T-helper 2 cell treated with Interferon-gamma antibody and Interleukin-4, amounts not matched to agents 100 ng/mL and 5 ng/mL, for 36 hours (primary cell): ENCODE data around the gene CRABP1. TPM values are rescaled to one million over a fixed set of nuclear protein-coding genes. Genes with fewer than 3 reads are reported as not detected.

Experiments
- intact Hi-C: fragments of 100-400 bp; cut with micrococcal nuclease; formaldehyde crosslinking; loops from one replicate; pipeline ENCODE4 v1.15.1; 2023
- total RNA-seq: library from RNA; stranded (reverse); gene quantifications from 2 replicates; pipeline ENCODE4 v1.2.3, GENCODE V29; 2022

CRABP1 gene
- total RNA-seq, 1 donor from 2014 or later, result 0.52 TPM

DNA sequence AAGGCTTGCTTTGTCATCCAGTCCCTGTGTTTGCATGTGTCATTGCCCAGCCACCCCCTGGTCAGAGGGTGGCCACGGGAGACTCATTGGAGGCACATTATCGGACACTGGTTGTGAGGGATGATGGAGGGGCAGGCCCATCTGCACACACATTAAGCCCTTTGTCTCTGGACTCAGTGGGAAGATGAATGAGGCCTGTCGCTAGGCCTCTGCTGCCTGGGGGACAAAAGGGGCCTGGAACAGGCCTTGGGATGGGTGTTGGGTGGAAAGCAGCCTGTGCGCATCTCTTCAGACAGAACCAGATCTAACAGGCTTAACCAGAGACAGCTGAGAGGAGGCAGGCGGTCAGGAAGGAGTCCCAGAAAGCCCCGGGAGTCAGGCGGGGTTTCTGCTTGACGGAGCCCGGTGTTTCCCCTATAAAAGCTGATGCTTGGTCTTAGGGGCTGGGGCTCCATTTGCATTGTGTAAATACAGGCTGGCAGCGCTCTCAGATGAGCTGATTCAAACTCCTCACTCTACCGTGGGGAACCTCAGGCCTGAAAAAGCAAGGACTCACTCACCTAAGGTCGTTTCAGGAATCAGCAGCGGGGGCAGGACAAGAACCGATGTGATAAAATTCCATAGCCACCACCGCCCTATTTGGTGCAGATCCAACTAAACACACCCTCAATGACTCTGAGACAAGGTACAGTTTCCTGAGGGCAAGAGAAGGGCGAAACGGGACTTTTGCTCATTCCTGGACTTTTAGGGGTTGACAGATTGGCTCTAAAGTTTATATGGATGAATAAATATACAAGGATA, 23.7 kb upstream of the CRABP1 start:
- intact Hi-C loops, result no loop called here

GRCh38 chr15:78317145-78317836, 22.9 kb upstream of the CRABP1 start:
- intact Hi-C loops, result no loop called here

- intact Hi-C loops, result no loop called here
These were observed 20.6 kb upstream of the CRABP1 start for GRCh38 chr15:78319588-78319987.

DNA sequence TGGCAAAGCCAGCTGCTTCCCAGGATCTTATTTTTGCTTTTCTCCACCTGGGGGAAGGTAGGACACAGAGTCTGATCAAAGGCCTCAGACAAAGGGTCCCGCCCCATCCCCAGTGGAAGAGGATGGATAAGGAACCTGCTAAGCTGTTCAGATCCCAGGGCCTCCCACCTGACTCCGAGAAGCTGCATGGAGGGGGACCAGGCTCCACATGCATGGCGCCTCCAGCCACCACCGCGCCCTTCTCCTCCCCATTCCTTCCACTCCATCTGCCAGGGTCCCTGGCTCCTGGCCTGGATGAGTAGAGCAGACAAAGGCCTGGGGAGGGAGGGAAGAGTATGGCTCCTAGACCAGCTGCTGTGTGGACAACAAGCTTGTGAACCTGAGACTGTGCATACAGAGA, 20.0 kb upstream of the CRABP1 start:
- intact Hi-C loops, result no loop called here

GRCh38 chr15:78321041-78321570, 19.0 kb upstream of the CRABP1 start:
- intact Hi-C loops, result no loop called here

GRCh38 chr15:78321786-78322185, 18.4 kb upstream of the CRABP1 start:
- intact Hi-C loops, result no loop called here

DNA sequence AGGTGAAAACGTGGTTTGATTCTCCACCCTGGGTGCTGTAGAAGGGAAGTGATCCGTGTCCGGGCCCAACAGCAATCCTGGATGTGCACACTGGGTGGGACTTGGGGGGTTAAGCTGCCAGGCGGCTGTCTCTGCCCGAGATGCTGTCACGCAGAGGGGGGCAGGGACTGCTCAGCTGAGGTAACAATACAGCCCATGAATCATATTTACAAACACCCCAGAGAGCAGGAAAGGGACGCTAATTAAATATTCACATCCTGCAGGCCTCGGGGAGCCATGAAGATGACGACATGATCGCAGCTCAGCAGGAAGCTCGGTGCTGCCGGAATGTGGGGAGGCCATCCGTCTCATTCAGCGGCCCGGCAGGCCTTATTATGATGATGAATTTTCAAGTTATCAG, 17.9 kb upstream of the CRABP1 start:
- intact Hi-C loops, result no loop called here

GRCh38 chr15:78322724-78323521, 17.2 kb upstream of the CRABP1 start:
- intact Hi-C loops, result no loop called here

- intact Hi-C loops, result no loop called here
These were observed 16.5 kb upstream of the CRABP1 start for GRCh38 chr15:78323693-78324092.

DNA sequence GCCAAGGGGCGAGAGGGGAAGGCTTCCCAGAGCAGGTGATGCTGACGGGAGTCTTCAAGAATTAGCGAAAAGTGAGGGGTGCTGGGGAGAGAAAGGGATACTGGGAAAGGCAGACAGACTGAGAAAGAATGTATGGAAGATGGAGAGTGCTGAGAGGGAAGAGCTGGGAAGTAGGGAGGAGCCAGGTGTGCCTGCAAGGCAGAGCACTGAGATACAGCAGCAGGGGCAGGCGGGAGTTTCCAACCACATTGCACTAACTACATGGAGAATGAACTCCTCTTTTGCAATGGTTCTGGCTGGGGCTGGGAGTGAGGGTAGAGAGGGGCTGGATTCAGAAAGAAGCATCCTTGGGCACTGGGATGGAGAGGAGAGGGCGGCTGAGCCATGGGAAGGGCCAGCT, 16.0 kb upstream of the CRABP1 start:
- intact Hi-C loops, result no loop called here

DNA sequence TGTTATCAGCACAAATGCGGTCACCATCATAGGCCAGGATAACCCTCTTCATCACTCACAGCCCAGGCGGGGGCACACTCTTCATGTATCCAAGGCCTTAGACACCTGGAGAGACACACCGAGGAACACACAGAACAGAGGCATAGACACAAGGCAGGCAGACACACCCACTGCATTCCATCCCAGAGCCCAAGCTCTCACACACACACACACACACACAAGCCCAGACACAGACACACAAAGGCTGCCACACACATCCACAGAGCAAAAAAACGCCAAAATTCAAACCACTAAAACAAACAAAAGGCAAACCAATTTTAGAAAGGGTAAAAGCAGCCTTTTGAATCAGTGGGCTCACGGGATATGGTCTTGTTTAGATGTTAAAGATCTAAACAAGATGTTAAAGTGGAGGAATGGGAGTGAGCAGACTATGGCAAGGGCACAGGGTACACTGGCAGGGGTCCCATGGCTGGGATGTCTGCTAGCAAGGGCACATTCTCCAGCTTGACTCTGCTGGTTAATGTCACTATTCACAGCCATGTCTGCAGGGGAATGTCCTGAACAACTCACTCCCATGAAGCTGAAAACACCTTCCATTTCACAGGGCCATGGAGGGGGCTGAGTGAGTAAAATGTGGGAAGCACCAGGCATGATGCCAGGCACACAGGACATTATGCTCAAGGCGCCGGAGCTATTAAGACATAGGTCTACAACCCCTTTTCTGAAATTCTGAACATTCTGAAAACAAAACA, 14.9 kb upstream of the CRABP1 start:
- intact Hi-C loops, result no loop called here

- intact Hi-C loops, result no loop called here
These were observed 12.7 kb upstream of the CRABP1 start for GRCh38 chr15:78327466-78327865.

DNA sequence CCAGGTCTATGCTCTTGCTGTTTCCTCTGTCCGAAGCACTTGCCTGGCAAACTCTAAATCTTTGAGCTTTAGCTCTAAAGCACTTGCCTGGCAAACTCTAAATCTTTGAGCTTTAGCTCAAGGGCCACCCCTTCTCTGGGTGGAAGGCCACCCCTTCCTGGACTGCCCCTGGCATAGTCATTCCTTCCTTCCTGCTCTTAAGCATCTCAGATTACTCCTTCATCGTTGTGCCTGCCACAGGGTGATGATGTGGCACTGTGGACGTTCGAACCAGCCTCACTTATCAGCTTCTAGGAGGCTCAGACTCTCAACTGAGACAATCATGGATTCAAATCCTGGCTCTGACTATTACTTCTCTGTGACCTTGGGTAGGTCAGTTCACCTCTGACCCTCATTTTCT, 10.5 kb upstream of the CRABP1 start:
- intact Hi-C loops, result no loop called here

DNA sequence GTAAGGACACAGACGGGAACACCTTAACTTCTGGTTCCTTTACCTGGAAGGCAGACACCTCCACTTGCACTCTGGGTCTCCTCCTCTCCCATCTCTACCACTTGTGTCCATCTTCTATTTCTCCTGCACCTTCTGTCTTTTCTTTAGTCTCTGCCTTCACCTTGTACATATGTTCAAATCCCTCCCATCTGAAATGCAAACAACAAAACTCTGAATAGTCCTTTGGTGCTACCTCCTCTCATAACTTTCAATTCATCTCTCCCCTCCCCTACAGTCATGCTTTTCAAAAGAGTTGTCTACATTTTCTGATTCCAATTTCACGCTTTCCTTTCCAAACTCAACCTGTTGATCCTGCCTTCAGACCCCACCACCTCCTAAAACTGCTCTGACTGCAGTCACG, 5.3 kb upstream of the CRABP1 start:
- intact Hi-C loops, result no loop called here

GRCh38 chr15:78335985-78336384, 4.2 kb upstream of the CRABP1 start:
- intact Hi-C loops, result no loop called here

- intact Hi-C loops, result no loop called here
These were observed 1.4 kb upstream of the CRABP1 start for GRCh38 chr15:78338781-78339180.

DNA sequence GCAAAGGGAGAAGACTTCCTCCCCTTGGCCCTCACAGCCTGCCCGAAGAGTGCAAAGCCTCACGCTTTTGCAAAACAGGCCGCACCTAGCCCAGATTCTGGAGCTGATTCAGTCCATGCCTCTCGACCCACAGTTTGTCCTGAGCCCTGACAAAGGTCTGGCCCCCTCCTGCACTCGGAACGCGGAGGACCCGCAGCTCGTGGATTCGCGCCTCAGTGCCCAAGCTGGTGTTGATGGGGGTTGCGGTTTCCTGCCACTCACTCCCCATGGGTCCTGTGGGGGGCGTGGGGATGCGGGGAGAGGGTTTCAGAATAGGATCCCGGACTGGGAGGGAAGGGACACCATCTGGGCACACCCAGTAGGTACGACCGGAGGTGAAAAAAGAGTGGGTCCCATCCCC, 594 bp upstream of the CRABP1 start:
- intact Hi-C loops, result no loop called here

DNA sequence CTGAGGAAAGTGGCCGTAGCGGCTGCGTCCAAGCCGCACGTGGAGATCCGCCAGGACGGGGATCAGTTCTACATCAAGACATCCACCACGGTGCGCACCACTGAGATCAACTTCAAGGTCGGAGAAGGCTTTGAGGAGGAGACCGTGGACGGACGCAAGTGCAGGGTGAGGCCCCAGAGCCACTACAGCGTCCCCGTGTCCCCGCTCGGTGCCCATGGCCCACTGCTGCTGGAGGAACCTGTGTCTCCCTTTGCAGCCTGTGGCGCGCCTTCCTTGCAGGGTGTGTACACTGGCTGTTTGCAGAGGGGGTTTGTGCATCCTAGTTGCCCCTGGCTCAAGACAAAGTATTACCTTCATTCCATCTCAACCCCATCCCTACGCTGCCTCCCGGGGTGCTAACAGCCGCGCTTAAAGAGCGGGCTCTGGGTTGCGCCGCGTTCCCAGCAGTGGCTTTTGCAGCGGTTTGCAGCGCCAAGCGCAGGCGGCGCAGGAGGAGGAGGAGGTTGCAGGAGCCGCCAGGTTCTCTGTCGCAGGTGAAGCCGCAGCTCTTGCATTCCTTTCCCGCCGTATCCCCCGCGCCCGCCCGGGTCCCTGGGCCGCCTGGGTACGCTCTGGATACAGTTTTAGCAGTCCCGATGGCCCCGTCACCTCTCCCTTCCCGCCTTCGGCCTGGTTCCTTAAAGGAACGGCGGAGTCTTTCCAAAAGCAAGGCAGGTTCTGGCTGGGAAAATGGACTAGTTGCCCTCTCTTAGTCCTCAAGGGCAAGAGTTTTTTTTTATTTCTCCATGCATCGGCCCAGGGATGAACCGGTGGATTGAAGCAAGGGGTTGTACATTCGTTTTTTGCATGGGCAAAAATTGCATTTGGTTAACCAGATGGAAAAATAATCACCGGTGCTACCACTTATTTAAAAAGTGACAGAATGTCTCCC, 1.2 kb downstream of the CRABP1 start:
- intact Hi-C loops, result no loop called here

DNA sequence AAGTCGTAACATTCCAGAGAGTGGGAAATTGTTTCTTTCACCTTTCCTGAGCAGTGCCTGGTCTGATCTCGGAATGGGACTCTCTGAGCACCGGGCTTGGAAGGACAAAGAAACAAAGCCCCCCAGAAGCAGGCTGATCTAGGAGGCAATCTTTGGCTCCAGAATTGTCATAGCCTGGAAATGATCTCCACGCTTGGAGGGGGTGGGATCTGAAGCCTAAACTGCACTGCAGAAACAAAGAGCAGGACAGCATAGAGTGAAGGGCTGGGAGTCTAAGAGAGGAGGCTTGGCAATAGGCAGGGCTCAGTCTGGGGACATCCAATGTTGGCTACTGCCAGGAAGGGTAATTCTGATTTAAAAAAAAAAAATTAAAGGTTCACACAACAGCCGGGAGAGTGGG, 1.9 kb downstream of the CRABP1 start:
- intact Hi-C loops, result no loop called here
